Measurements from ENCODE around the gene LBX1. TPM values are rescaled to one million over a fixed set of nuclear protein-coding genes. Genes with fewer than 3 reads are reported as not detected.
A peak's percentile ranks its signal among the peaks of the same experiment; 100 is the strongest.

The LBX1 gene
- total and polyA plus RNA-seq, 10 donors: not detected

DNA sequence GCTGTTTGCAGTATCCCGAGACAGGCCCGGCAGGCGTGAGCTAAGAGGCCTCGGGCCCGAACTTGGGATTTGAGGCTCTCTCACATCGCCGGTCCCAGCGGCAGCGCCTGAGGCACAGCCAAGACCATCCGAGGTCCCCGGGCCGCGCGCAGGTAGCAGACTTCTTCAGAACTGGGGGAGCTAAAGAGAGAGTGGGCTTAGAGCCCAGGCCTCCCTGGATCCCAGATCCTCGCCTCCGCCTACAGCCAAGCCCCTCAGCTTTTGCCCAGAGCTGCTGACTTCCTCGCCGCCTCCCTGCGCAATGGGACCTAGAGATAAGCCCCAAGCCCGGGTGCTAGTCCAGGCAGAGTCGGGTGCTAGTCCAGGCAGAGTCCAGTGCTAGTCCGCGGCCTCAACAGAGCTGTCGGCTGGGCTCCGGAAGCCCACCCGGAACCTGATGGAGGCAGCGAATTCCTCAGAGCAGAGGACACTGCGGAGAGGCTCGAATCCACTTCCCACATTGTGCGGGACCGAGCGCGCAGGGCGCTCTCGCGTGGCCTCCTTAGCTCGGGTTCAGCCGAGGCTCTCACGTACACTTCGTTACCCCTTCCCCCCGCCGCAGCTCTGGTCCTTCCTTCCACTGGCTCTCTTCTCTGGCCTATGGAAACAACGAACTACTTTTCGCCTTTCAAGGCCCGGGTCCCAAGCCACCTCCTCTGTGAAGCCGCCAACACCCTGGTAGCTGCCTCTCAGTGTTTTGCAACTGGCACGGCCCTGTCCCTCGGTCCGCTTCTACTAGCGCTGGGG is 5.8 kb downstream of the LBX1 start:
- no peaks in the 10 kb centered on the region for H3K36me3 ChIP-seq
- peaks cover 28 to 100% (median 100%) of the 10 kb centered on the region in 7 donors for H3K27me3 ChIP-seq (replicated peaks in 1 of 7)
- intact Hi-C loops (cut with DNase I; ENCODE audit: low total_unique reads): no loop called here
- no peak overlapping the region for H3K27ac ChIP-seq
- peak overlapping the region in 7 of 8 donors; percentile 16 to 67 (median 34) for H3K4me3 ChIP-seq
- no peak for DNase-seq
- peaks cover 31 to 67% (median 58%) of the 10 kb centered on the region in 6 donors for H3K4me1 ChIP-seq
- WGBS, 5 donors: 7 to 15% (median 8%) methylated on average over 27 to 50 of the region's 50 CpGs
- peaks cover 0 to 3% (median 0%) of the 10 kb centered on the region in 8 donors for H3K9me3 ChIP-seq
- TF ChIP-seq POLR2AphosphoS5 (IDR thresholded peaks at IDR 0.05) (peak in 1 of 3 donors; percentile 10), POLR2A (IDR thresholded peaks at IDR 0.05) (no peak)
- TF ChIP-seq, protein P1, sequence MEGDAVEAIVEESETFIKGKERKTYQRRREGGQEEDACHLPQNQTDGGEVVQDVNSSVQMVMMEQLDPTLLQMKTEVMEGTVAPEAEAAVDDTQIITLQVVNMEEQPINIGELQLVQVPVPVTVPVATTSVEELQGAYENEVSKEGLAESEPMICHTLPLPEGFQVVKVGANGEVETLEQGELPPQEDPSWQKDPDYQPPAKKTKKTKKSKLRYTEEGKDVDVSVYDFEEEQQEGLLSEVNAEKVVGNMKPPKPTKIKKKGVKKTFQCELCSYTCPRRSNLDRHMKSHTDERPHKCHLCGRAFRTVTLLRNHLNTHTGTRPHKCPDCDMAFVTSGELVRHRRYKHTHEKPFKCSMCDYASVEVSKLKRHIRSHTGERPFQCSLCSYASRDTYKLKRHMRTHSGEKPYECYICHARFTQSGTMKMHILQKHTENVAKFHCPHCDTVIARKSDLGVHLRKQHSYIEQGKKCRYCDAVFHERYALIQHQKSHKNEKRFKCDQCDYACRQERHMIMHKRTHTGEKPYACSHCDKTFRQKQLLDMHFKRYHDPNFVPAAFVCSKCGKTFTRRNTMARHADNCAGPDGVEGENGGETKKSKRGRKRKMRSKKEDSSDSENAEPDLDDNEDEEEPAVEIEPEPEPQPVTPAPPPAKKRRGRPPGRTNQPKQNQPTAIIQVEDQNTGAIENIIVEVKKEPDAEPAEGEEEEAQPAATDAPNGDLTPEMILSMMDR (IDR thresholded peaks at IDR 0.05 in 8 of 11, conservative IDR thresholded peaks at IDR 0.05 in 3 of 11): no peak

GRCh38 chr10:101222683-101223273 is 6.5 kb downstream of the LBX1 start:
- TF ChIP-seq POLR2A (IDR thresholded peaks at IDR 0.05): no peak
- peak in 1 of 3 donors; percentile 51 for TF ChIP-seq POLR2AphosphoS5 (IDR thresholded peaks at IDR 0.05)
- TF ChIP-seq, protein P1 (IDR thresholded peaks at IDR 0.05 in 8 of 11, conservative IDR thresholded peaks at IDR 0.05 in 3 of 11): no peak
- Histone ChIP-seq H3K27ac (no peak overlapping the region), H3K36me3 (no peaks in the 10 kb centered on the region), H3K27me3 (replicated peaks in 1 of 7) (peaks cover 30 to 100% (median 100%) of the 10 kb centered on the region in 7 donors), H3K4me1 (peaks cover 28 to 67% (median 55%) of the 10 kb centered on the region in 6 donors), H3K9me3 (peaks cover 0 to 3% (median 0%) of the 10 kb centered on the region in 8 donors), H3K4me3 (peak overlapping the region; percentile 16 to 67 (median 33))
- no peak for DNase-seq
- 1 to 3% (median 2%) methylated on average over 25 to 42 of the region's 42 CpGs for WGBS, 5 donors
- intact Hi-C loops (cut with DNase I; ENCODE audit: low total_unique reads): no loop called here

- no peak for DNase-seq
- peaks cover 35 to 100% (median 100%) of the 10 kb centered on the region in 7 donors for H3K27me3 ChIP-seq (replicated peaks in 1 of 7)
- 7 to 16% (median 9%) methylated on average over 7 to 9 of the region's 9 CpGs for WGBS, 5 donors
- H3K36me3 ChIP-seq: no peaks in the 10 kb centered on the region
- H3K27ac ChIP-seq: no peak overlapping the region
- peak overlapping the region in 3 of 8 donors; percentile 34 to 67 (median 37) for H3K4me3 ChIP-seq
- intact Hi-C loops (cut with DNase I; ENCODE audit: low total_unique reads): no loop called here
- no peak for TF ChIP-seq POLR2AphosphoS5 (IDR thresholded peaks at IDR 0.05)
- H3K9me3 ChIP-seq: peaks cover 0 to 3% (median 0%) of the 10 kb centered on the region in 8 donors
- peaks cover 28 to 67% (median 55%) of the 10 kb centered on the region in 6 donors for H3K4me1 ChIP-seq
Measured at GRCh38 chr10:101221963-101222531, 7.2 kb downstream of the LBX1 start.

DNA sequence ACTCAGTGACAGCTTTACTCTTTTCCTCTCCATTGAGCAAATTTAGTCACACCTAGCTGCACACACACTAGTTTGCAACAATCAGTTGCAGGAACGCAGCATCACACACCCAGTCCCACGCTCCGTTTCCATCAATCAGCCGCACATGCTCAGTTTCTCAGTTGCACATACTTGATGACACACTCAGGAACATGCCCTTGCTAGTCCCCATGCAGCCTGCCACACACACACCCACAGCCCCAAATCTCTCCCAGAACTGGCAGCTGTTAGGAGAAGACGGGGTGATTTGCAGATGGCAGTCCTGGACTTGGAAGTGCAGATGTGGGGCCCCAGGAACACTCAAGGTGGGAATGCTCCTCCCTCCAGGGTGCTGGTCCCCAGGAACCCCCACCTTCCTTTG is 7.7 kb downstream of the LBX1 start:
- Histone ChIP-seq H3K4me1 (peaks cover 33 to 67% (median 55%) of the 10 kb centered on the region in 6 donors), H3K36me3 (no peaks in the 10 kb centered on the region), H3K4me3 (no peak overlapping the region), H3K27ac (no peak overlapping the region), H3K9me3 (peaks cover 0 to 3% (median 0%) of the 10 kb centered on the region in 8 donors), H3K27me3 (replicated peaks in 1 of 7) (peaks cover 38 to 100% (median 100%) of the 10 kb centered on the region in 7 donors)
- no peak for TF ChIP-seq POLR2AphosphoS5 (IDR thresholded peaks at IDR 0.05)
- no peak for TF ChIP-seq POLR2A (IDR thresholded peaks at IDR 0.05)
- TF ChIP-seq, protein P1 (IDR thresholded peaks at IDR 0.05 in 8 of 11, conservative IDR thresholded peaks at IDR 0.05 in 3 of 11): no peak
- no peak for DNase-seq
- intact Hi-C loops (cut with DNase I; ENCODE audit: low total_unique reads): no loop called here
- 13 to 20% (median 15%) methylated on average over 5 of the region's 5 CpGs for WGBS, 5 donors

All from spleen (tissue), 11 donors.